ENCODE measurements around the gene TMEM245.

Gene TMEM245

GRCh38 chr9:109037946-109038715 lies 81.6 kb downstream of the TMEM245 start:
- Histone ChIP-seq H3K36me3 (peaks cover 18% of the 10 kb centered on the region), H3K4me1 (ENCODE audit: control insufficient read depth in 1 of 2, insufficient read depth in 1 of 2, low read depth in 1 of 2, low read length in 1 of 2) (no peaks in the 10 kb centered on the region), H3K27ac (no peak overlapping the region), H3K9me3 (no peaks in the 10 kb centered on the region), H3K27me3 (no peaks in the 10 kb centered on the region), H3K4me3 (ENCODE audit: low read depth in 1 of 2, low read length in 1 of 2) (no peak overlapping the region)
- TF ChIP-seq, protein P1, sequence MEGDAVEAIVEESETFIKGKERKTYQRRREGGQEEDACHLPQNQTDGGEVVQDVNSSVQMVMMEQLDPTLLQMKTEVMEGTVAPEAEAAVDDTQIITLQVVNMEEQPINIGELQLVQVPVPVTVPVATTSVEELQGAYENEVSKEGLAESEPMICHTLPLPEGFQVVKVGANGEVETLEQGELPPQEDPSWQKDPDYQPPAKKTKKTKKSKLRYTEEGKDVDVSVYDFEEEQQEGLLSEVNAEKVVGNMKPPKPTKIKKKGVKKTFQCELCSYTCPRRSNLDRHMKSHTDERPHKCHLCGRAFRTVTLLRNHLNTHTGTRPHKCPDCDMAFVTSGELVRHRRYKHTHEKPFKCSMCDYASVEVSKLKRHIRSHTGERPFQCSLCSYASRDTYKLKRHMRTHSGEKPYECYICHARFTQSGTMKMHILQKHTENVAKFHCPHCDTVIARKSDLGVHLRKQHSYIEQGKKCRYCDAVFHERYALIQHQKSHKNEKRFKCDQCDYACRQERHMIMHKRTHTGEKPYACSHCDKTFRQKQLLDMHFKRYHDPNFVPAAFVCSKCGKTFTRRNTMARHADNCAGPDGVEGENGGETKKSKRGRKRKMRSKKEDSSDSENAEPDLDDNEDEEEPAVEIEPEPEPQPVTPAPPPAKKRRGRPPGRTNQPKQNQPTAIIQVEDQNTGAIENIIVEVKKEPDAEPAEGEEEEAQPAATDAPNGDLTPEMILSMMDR (IDR thresholded peaks at IDR 0.05), result no peak

- Histone ChIP-seq H3K4me1 (ENCODE audit: control insufficient read depth in 1 of 2, insufficient read depth in 1 of 2, low read depth in 1 of 2, low read length in 1 of 2) (no peaks in the 10 kb centered on the region), H3K4me3 (ENCODE audit: low read depth in 1 of 2, low read length in 1 of 2) (no peak overlapping the region), H3K36me3 (peaks cover 19% of the 10 kb centered on the region), H3K9me3 (no peaks in the 10 kb centered on the region), H3K27me3 (no peaks in the 10 kb centered on the region), H3K27ac (no peak overlapping the region)
- TF ChIP-seq, protein P1 (IDR thresholded peaks at IDR 0.05), result no peak
These were observed 82.7 kb downstream of the TMEM245 start for GRCh38 chr9:109036744-109037680.

GRCh38 chr9:109035684-109036423 lies 83.9 kb downstream of the TMEM245 start:
- H3K9me3 ChIP-seq, result no peaks in the 10 kb centered on the region
- peaks cover 23% of the 10 kb centered on the region for H3K36me3 ChIP-seq
- no peak overlapping the region for H3K4me3 ChIP-seq (ENCODE audit: low read depth in 1 of 2, low read length in 1 of 2)
- H3K4me1 ChIP-seq (ENCODE audit: control insufficient read depth in 1 of 2, insufficient read depth in 1 of 2, low read depth in 1 of 2, low read length in 1 of 2), result no peaks in the 10 kb centered on the region
- TF ChIP-seq, protein P1 (IDR thresholded peaks at IDR 0.05), result no peak
- H3K27ac ChIP-seq, result no peak overlapping the region
- H3K27me3 ChIP-seq, result no peaks in the 10 kb centered on the region

GRCh38 chr9:109033941-109034700 lies 85.6 kb downstream of the TMEM245 start:
- Histone ChIP-seq H3K27me3 (no peaks in the 10 kb centered on the region), H3K4me1 (ENCODE audit: control insufficient read depth in 1 of 2, insufficient read depth in 1 of 2, low read depth in 1 of 2, low read length in 1 of 2) (no peaks in the 10 kb centered on the region), H3K4me3 (ENCODE audit: low read depth in 1 of 2, low read length in 1 of 2) (no peak overlapping the region), H3K27ac (no peak overlapping the region), H3K36me3 (peaks cover 23% of the 10 kb centered on the region), H3K9me3 (no peaks in the 10 kb centered on the region)
- TF ChIP-seq, protein P1 (IDR thresholded peaks at IDR 0.05), result no peak

GRCh38 chr9:109031241-109031640 lies 88.5 kb downstream of the TMEM245 start:
- no peaks in the 10 kb centered on the region for H3K4me1 ChIP-seq (ENCODE audit: control insufficient read depth in 1 of 2, insufficient read depth in 1 of 2, low read depth in 1 of 2, low read length in 1 of 2)
- no peaks in the 10 kb centered on the region for H3K27me3 ChIP-seq
- no peak overlapping the region for H3K27ac ChIP-seq
- H3K36me3 ChIP-seq, result peaks cover 23% of the 10 kb centered on the region
- TF ChIP-seq, protein P1 (IDR thresholded peaks at IDR 0.05), result no peak
- no peaks in the 10 kb centered on the region for H3K9me3 ChIP-seq
- H3K4me3 ChIP-seq (ENCODE audit: low read depth in 1 of 2, low read length in 1 of 2), result no peak overlapping the region
